Astrocyte (in vitro differentiated cells and primary cell): ENCODE data around the gene PLAC1. TPM values are rescaled to one million over a fixed set of nuclear protein-coding genes. Genes with fewer than 3 reads are reported as not detected.
A peak's percentile ranks its signal among the peaks of the same experiment; 100 is the strongest.

ENCODE experiments used
- DNase-seq: peaks from one replicate; pipeline ENCODE4 v3.0.0-alpha.2; 2010; ENCODE audit warnings: low read depth
- FAIRE-seq: peaks from 2 replicates; lab custom pipeline; 2011; peaks lifted over from hg19 to GRCh38; lab: Jason Lieb, UNC
- H2AFZ ChIP-seq: 2 replicates; pipeline ENCODE4 v1.6.0; 2012; ENCODE audit warnings: low read depth, low read length, inconsistent platforms
- H3K27ac ChIP-seq: 2 replicates; pipeline ENCODE4 v1.5.1; 2011; ENCODE audit warnings: low read depth, low read length, inconsistent platforms
- H3K27me3 ChIP-seq: 2 replicates; pipeline ENCODE4 v1.6.0; 2011; ENCODE audit warnings: low read length, inconsistent platforms; ENCODE audit not compliant: insufficient read depth
- H3K36me3 ChIP-seq: 2 replicates; pipeline ENCODE4 v1.5.1; 2011; ENCODE audit warnings: low read length, inconsistent platforms; ENCODE audit not compliant: insufficient read depth
- H3K4me1 ChIP-seq: 2 replicates; pipeline ENCODE4 v1.5.1; 2011; ENCODE audit warnings: low read length, inconsistent platforms; ENCODE audit not compliant: insufficient read depth
- H3K4me2 ChIP-seq: 2 replicates; pipeline ENCODE4 v1.6.0; 2012; ENCODE audit warnings: low read length, inconsistent platforms
- H3K4me3 ChIP-seq: 2 replicates; pipeline ENCODE4 v1.5.1; 2011; ENCODE audit warnings: low read depth, mild to moderate bottlenecking, low read length, inconsistent platforms; ENCODE audit not compliant: insufficient read depth
- H3K79me2 ChIP-seq: 2 replicates; pipeline ENCODE4 v1.6.0; 2012; ENCODE audit warnings: mild to moderate bottlenecking, low read length, inconsistent platforms; ENCODE audit not compliant: insufficient read depth
- H3K9ac ChIP-seq: 2 replicates; pipeline ENCODE4 v1.6.0; 2012; ENCODE audit warnings: mild to moderate bottlenecking, low read length, inconsistent platforms
- H3K9me3 ChIP-seq: 2 replicates; pipeline ENCODE4 v1.5.1; 2012; ENCODE audit warnings: low read depth, mild to moderate bottlenecking, low read length, inconsistent platforms; ENCODE audit not compliant: insufficient read depth
- H4K20me1 ChIP-seq: 2 replicates; pipeline ENCODE4 v1.6.0; 2012; ENCODE audit warnings: low read length, inconsistent platforms; ENCODE audit not compliant: insufficient read depth
- H3K27ac Mint-ChIP-seq: one replicate; pipeline ENCODE4 v1.8.0; 2021; ENCODE audit warnings: mild to moderate bottlenecking, mixed read lengths; ENCODE audit not compliant: unreplicated experiment
- H3K27me3 Mint-ChIP-seq: one replicate; pipeline ENCODE4 v1.8.0; 2021; ENCODE audit warnings: low read depth, mixed read lengths; ENCODE audit not compliant: unreplicated experiment
- H3K36me3 Mint-ChIP-seq: one replicate; pipeline ENCODE4 v1.8.0; 2021; ENCODE audit warnings: low read depth, mixed read lengths; ENCODE audit not compliant: unreplicated experiment
- H3K4me1 Mint-ChIP-seq: one replicate; pipeline ENCODE4 v1.8.0; 2021; ENCODE audit warnings: low read depth, mixed read lengths; ENCODE audit not compliant: unreplicated experiment
- H3K4me3 Mint-ChIP-seq: one replicate; pipeline ENCODE4 v1.8.0; 2021; ENCODE audit warnings: mild to moderate bottlenecking, moderate library complexity, mixed read lengths; ENCODE audit not compliant: unreplicated experiment
- H3K9me3 Mint-ChIP-seq: one replicate; pipeline ENCODE4 v1.8.0; 2021; ENCODE audit warnings: mild to moderate bottlenecking, mixed read lengths; ENCODE audit not compliant: unreplicated experiment
- EZH2 ChIP-seq: IDR thresholded peaks from 2 replicates; pipeline ENCODE4 v1.6.1; 2012; ENCODE audit warnings: mild to moderate bottlenecking, low read length, inconsistent platforms; ENCODE audit not compliant: insufficient read depth
- total RNA-seq: library from RNA; stranded (reverse); gene quantifications from 2 replicates; pipeline ENCODE4 v1.2.1, GENCODE V29; 2021
- TF ChIP-seq, protein P1 (sequence below): IDR thresholded peaks from 2 replicates; pipeline ENCODE4 v1.5.1; 2011; ENCODE audit warnings: low read depth, mild to moderate bottlenecking, inconsistent platforms, low read length, moderate library complexity; ENCODE audit not compliant: insufficient read depth

The PLAC1 gene
- total RNA-seq, 1 donor from 2014 or later: 0.61 TPM

DNA sequence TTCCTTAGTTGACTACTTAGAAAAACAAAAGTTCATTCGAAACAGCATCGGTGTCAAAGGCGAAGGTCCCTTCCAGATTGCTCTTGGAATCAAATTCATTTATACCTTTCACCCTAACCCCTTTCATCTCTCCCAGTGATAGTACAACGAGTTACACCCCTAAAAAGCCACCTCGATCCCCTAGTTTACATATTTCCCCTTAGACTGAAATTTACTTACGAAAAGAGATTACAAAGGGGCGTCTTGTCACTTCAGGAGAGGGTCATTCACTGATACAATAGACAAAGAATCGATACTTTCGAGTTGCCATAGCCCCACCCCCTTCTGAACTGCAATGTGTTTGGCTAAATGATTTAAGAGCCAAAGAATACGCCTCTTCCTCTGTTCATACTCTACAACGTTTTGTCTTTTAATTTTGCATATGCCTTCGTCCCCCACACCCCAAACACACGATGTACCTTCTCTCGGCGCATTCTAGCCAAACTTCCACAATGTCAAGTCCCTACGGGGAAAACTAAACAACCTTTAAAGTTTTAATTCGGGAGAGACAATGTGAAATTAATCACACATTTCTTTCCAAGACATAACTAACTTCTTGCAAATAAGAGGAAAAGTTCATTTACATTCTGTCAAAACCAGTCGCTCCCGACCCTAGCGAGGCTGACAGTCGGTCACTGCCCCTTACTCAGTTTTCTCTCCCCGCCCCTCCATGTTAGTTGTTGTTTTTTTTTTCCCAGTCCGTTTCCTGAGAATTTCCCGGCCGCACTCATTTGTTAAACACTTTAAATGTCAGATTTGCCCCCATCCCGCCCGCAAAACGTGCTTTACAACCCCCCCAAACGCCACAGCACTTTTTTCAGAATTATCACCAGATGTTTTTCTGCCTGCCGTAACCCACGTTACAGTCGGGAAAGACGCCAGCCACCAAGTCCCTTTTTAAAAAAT lies 109.7 kb downstream of the PLAC1 start:
- H2AFZ ChIP-seq: peak overlapping the region; percentile 68
- TF ChIP-seq EZH2: no peak
- TF ChIP-seq, protein P1, sequence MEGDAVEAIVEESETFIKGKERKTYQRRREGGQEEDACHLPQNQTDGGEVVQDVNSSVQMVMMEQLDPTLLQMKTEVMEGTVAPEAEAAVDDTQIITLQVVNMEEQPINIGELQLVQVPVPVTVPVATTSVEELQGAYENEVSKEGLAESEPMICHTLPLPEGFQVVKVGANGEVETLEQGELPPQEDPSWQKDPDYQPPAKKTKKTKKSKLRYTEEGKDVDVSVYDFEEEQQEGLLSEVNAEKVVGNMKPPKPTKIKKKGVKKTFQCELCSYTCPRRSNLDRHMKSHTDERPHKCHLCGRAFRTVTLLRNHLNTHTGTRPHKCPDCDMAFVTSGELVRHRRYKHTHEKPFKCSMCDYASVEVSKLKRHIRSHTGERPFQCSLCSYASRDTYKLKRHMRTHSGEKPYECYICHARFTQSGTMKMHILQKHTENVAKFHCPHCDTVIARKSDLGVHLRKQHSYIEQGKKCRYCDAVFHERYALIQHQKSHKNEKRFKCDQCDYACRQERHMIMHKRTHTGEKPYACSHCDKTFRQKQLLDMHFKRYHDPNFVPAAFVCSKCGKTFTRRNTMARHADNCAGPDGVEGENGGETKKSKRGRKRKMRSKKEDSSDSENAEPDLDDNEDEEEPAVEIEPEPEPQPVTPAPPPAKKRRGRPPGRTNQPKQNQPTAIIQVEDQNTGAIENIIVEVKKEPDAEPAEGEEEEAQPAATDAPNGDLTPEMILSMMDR: no peak
- peaks cover 5% of the 10 kb centered on the region for H3K36me3 Mint-ChIP-seq
- H3K4me3 Mint-ChIP-seq: peak overlapping the region; percentile 99
- H3K27ac Mint-ChIP-seq: peak overlapping the region; percentile 94
- H3K4me3 ChIP-seq: peak overlapping the region; percentile 79
- peak overlapping the region; percentile 85 for H3K27ac ChIP-seq
- H3K9ac ChIP-seq: peak overlapping the region; percentile 87
- H4K20me1 ChIP-seq: no peaks in the 10 kb centered on the region
- DNase-seq (no peak), FAIRE-seq (peak; percentile 45)
- H3K4me2 ChIP-seq: peak overlapping the region; percentile 89
- H3K79me2 ChIP-seq: peaks cover 26% of the 10 kb centered on the region
- peaks cover 4% of the 10 kb centered on the region for H3K36me3 ChIP-seq
- no peaks in the 10 kb centered on the region for H3K27me3 Mint-ChIP-seq
- peaks cover 17% of the 10 kb centered on the region for H3K4me1 Mint-ChIP-seq
- H3K9me3 ChIP-seq: no peaks in the 10 kb centered on the region
- no peaks in the 10 kb centered on the region for H3K27me3 ChIP-seq
- no peaks in the 10 kb centered on the region for H3K9me3 Mint-ChIP-seq
- peaks cover 45% of the 10 kb centered on the region for H3K4me1 ChIP-seq

DNA sequence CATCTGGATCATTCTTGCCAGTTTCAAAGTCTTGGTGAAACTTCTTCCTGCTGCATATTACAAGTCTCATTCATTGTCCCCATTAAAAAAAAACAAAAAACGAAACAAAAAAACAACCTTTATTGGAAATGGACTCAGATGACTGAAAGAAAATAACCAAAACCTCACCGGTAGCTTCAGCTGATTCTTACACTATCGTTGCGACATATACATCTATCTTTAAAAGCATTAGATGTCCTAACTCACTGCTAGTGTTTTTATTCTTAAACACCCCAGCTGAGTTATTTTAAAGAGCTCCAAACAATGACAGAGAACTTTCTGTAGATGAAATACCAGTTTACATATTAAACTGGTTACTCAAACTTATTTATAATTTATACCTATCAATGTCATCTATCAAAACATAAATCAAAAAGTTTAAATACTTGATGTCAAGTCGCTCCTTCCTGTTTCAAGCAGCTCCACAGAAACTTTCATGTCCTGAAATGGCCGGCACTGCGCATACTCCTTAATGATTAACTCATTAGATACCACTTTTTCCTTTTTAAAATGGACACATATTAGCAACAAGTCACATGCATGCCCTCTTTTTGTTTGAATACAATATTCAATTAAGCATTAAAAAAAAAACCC lies 111.1 kb downstream of the PLAC1 start:
- no peaks in the 10 kb centered on the region for H3K9me3 Mint-ChIP-seq

More for the DNA sequence above, 111.1 kb downstream of the PLAC1 start:
- peaks cover 26% of the 10 kb centered on the region for H3K79me2 ChIP-seq
- H3K4me3 ChIP-seq: peak overlapping the region; percentile 79
- TF ChIP-seq, protein P1: no peak
- no peak for TF ChIP-seq EZH2
- peaks cover 44% of the 10 kb centered on the region for H3K4me1 ChIP-seq
- no peaks in the 10 kb centered on the region for H3K9me3 ChIP-seq
- no peak overlapping the region for H2AFZ ChIP-seq
- H4K20me1 ChIP-seq: no peaks in the 10 kb centered on the region
- peaks cover 4% of the 10 kb centered on the region for H3K36me3 ChIP-seq
- Mint-ChIP-seq H3K4me3 (peak overlapping the region; percentile 99), H3K36me3 (peaks cover 7% of the 10 kb centered on the region), H3K27ac (peak overlapping the region; percentile 63), H3K27me3 (no peaks in the 10 kb centered on the region), H3K4me1 (peaks cover 23% of the 10 kb centered on the region)
- H3K27ac ChIP-seq: no peak overlapping the region
- peak overlapping the region; percentile 89 for H3K4me2 ChIP-seq
- no peak for DNase-seq
- H3K27me3 ChIP-seq: no peaks in the 10 kb centered on the region
- FAIRE-seq: no peak
- H3K9ac ChIP-seq: peak overlapping the region; percentile 87
